ENCODE measurements around the gene IL17RD.
"Not testable (repeated sequence)": the region's sequence is repeated elsewhere in the genome, so short reads cannot be mapped to it uniquely, and the experiment has no call there.

Gene IL17RD

GRCh38 chr3:57098418-57099310, 66.5 kb downstream of the IL17RD start:
- no peak overlapping the region for H3K4me3 Mint-ChIP-seq
- no peak overlapping the region for H3K27ac Mint-ChIP-seq
- H3K36me3 Mint-ChIP-seq (ENCODE audit: low read depth): no peaks in the 10 kb centered on the region
- H3K27me3 Mint-ChIP-seq: peaks cover 7% of the 10 kb centered on the region
- no peaks in the 10 kb centered on the region for H3K9me3 Mint-ChIP-seq
- no peaks in the 10 kb centered on the region for H3K4me1 Mint-ChIP-seq (ENCODE audit: low read depth)

DNA sequence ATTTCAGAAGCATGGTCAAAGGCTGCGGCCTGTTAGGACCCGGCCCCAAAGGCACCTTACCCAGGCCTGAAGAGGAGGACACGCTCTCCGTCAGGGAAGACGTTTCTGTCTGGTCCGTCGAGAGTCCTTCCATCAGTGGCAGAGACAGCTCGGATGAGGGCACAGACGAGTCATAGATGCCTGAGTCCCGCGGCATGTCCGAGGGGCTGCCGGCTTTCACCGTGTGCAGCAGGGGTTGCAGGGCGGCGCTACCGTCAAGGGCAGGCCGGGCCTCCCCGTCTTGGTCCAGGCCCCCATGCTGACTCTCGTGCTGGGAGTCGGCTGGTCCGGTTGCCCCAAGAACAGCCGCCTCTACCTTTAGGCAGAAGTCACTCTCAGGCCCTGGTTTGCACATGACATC, 67.6 kb downstream of the IL17RD start:
- no peaks in the 10 kb centered on the region for H3K9me3 Mint-ChIP-seq
- H3K4me1 Mint-ChIP-seq (ENCODE audit: low read depth): no peaks in the 10 kb centered on the region
- no peak overlapping the region for H3K4me3 Mint-ChIP-seq
- no peaks in the 10 kb centered on the region for H3K36me3 Mint-ChIP-seq (ENCODE audit: low read depth)
- H3K27me3 Mint-ChIP-seq: peaks cover 7% of the 10 kb centered on the region
- no peak overlapping the region for H3K27ac Mint-ChIP-seq

DNA sequence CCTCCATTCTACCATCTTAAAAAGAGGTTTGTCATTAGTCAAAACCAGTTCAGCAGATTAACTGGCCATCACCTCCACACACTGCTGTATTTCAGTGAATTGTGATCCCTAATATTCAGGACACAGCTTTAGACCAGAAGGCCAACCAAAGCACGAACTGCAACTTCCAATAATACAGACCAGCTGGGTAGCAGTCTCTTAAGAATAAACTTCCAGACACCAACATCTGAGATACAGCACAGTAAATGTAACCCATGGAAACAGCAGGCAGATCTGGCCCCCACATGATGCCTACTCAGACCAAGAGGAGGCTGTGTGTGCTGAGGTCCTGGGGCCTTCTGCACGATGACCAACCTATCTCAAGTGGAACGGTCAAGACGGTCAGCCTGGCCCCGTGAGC, 69.8 kb downstream of the IL17RD start:
- Mint-ChIP-seq H3K4me3 (no peak overlapping the region), H3K27ac (no peak overlapping the region), H3K36me3 (ENCODE audit: low read depth) (no peaks in the 10 kb centered on the region), H3K4me1 (ENCODE audit: low read depth) (no peaks in the 10 kb centered on the region), H3K27me3 (peaks cover 7% of the 10 kb centered on the region), H3K9me3 (no peaks in the 10 kb centered on the region)

DNA sequence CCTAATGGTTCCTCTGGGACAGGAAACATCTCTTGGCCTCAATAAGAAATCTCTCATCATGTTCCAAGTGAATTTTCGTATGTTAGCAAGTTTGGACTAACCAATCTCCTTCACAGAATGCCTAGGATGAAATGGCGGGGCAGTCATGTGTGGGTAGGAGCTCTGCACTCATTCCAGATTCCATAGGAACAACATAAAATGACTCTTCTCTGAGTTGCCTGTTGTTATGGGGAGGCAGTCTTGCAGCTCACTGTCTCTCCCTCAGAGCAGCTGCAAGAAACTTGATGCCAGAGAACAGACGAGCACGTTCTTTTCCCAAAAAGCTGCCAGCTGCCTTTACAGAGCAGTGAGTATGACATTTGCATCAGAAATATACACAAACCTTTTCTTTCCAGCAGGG, 70.6 kb downstream of the IL17RD start:
- no peak overlapping the region for H3K4me3 Mint-ChIP-seq
- no peaks in the 10 kb centered on the region for H3K36me3 Mint-ChIP-seq (ENCODE audit: low read depth)
- no peak overlapping the region for H3K27ac Mint-ChIP-seq
- H3K27me3 Mint-ChIP-seq: peaks cover 4% of the 10 kb centered on the region
- H3K4me1 Mint-ChIP-seq (ENCODE audit: low read depth): no peaks in the 10 kb centered on the region
- H3K9me3 Mint-ChIP-seq: no peaks in the 10 kb centered on the region

- Mint-ChIP-seq H3K36me3 (ENCODE audit: low read depth) (no peaks in the 10 kb centered on the region), H3K4me3 (no peak overlapping the region), H3K9me3 (no peaks in the 10 kb centered on the region), H3K27ac (no peak overlapping the region), H3K4me1 (ENCODE audit: low read depth) (no peaks in the 10 kb centered on the region), H3K27me3 (peaks cover 4% of the 10 kb centered on the region)
These were observed 71.1 kb downstream of the IL17RD start for GRCh38 chr3:57093971-57094535.

DNA sequence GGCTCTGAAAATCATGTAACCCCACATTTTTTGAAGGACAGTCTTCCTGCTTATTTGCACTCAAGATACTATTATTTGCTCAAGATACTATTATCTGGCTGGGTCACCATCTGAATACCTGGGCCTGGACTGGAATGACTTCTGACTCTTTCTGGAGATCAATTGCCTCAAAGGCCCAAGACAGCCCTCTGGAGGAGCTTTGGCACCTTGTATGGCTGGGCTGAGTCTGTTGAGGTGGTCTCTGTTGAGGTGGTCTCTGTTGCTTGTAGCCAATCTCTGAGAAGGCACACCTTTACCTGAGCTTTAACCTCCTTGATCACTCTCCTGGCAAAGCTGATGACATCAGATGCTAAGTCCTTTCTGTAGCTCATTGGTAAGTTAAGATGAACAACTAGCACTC, 71.7 kb downstream of the IL17RD start:
- Mint-ChIP-seq H3K4me3 (no peak overlapping the region), H3K27ac (no peak overlapping the region), H3K36me3 (ENCODE audit: low read depth) (no peaks in the 10 kb centered on the region), H3K4me1 (ENCODE audit: low read depth) (no peaks in the 10 kb centered on the region), H3K27me3 (peaks cover 4% of the 10 kb centered on the region), H3K9me3 (no peaks in the 10 kb centered on the region)

GRCh38 chr3:57091521-57092273, 73.5 kb downstream of the IL17RD start:
- Mint-ChIP-seq H3K36me3 (ENCODE audit: low read depth) (no peaks in the 10 kb centered on the region), H3K4me3 (no peak overlapping the region), H3K4me1 (ENCODE audit: low read depth) (no peaks in the 10 kb centered on the region), H3K9me3 (no peaks in the 10 kb centered on the region), H3K27ac (no peak overlapping the region), H3K27me3 (peaks cover 4% of the 10 kb centered on the region)

DNA sequence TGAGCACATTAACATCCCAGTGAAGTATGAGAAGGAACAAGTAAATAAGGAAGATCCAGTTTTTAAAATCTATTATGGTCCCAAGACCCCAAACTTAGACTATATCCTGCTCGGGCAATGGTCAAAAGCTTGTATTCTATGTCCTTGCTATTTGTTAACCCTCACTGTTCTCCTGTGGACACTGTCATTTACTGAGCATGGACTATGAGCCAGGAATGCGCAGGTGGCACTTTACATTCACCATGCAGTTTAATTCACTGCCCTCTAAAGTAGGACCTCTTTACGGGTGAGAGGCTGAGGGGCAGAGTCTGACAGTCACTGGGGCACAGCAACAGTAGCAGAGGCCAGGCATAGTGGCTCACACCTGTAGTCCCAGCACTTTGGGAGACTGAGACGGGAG, 76.1 kb downstream of the IL17RD start:
- Mint-ChIP-seq H3K27ac (no peak overlapping the region), H3K4me3 (no peak overlapping the region), H3K27me3 (peaks cover 3% of the 10 kb centered on the region), H3K4me1 (ENCODE audit: low read depth) (no peaks in the 10 kb centered on the region), H3K36me3 (ENCODE audit: low read depth) (no peaks in the 10 kb centered on the region), H3K9me3 (no peaks in the 10 kb centered on the region)

DNA sequence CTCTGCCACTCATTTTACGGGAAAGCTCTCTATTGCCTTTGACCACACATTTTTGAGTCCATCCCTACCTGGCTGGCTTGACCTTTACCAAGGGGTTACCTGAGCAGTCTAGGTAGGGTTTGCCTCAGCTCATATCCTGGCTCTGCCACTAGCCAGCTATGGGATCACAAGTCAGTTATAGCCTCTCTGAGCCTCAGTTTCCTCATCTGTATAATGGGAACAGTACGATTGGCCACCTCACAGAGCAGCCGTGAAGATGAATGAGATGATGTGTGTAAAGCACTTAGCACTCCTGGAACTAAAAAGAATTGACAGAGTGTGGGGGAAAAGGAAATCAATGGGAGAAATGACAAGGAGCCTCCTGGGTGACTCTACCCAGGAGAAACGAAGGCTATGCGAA, 76.7 kb downstream of the IL17RD start:
- Mint-ChIP-seq H3K27me3 (no peaks in the 10 kb centered on the region), H3K27ac (no peak overlapping the region), H3K36me3 (ENCODE audit: low read depth) (no peaks in the 10 kb centered on the region), H3K9me3 (no peaks in the 10 kb centered on the region), H3K4me1 (ENCODE audit: low read depth) (no peaks in the 10 kb centered on the region), H3K4me3 (no peak overlapping the region)

- Mint-ChIP-seq H3K36me3 (ENCODE audit: low read depth) (no peaks in the 10 kb centered on the region), H3K27me3 (no peaks in the 10 kb centered on the region), H3K9me3 (no peaks in the 10 kb centered on the region), H3K27ac (no peak overlapping the region), H3K4me3 (no peak overlapping the region), H3K4me1 (ENCODE audit: low read depth) (no peaks in the 10 kb centered on the region)
These were observed 77.6 kb downstream of the IL17RD start for GRCh38 chr3:57087361-57088092.

DNA sequence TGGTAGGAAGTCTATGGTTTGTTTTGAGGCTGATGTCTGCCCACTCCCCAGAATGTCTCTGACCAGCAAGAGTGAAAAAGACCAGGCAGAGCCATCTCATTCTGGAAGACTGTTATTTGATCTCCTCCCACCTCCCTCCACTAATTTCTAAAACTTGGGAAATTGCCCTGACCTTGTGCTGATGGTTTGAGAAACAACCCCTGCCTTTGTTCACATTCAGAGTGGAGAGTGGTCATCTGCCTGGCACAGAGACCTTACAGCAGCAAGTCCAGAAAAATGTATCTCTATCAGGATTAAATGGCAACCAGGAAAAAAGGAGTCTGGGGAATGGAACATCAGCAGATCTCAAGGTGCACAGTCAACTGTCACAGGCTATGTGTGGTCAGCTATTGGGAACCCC, 79.0 kb downstream of the IL17RD start:
- H3K36me3 Mint-ChIP-seq (ENCODE audit: low read depth): no peaks in the 10 kb centered on the region
- H3K4me3 Mint-ChIP-seq: no peak overlapping the region
- H3K27me3 Mint-ChIP-seq: peaks cover 3% of the 10 kb centered on the region
- H3K4me1 Mint-ChIP-seq (ENCODE audit: low read depth): no peaks in the 10 kb centered on the region
- no peaks in the 10 kb centered on the region for H3K9me3 Mint-ChIP-seq
- no peak overlapping the region for H3K27ac Mint-ChIP-seq

DNA sequence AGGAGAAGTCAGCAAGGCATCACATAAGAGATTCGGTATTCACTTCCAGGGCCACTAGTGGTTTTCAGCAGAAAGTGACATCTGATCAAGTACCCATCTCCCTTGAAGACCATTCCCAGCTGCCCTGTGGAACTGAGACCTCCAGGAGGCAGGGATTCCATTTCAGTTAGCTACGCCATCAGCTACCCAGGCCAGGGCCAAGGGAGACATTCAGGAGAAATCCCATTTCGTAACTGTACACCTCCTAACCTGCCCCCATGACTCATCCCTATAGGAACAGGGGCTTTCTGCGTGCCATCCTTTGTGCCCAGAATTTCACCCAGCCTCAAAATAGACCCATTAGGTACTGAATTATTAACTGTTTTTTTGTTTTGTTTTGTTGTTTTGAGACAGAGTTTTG, 79.9 kb downstream of the IL17RD start:
- no peaks in the 10 kb centered on the region for H3K36me3 Mint-ChIP-seq (ENCODE audit: low read depth)
- peaks cover 13% of the 10 kb centered on the region for H3K27me3 Mint-ChIP-seq
- H3K9me3 Mint-ChIP-seq: no peaks in the 10 kb centered on the region
- no peak overlapping the region for H3K4me3 Mint-ChIP-seq
- H3K27ac Mint-ChIP-seq: no peak overlapping the region
- no peaks in the 10 kb centered on the region for H3K4me1 Mint-ChIP-seq (ENCODE audit: low read depth)

DNA sequence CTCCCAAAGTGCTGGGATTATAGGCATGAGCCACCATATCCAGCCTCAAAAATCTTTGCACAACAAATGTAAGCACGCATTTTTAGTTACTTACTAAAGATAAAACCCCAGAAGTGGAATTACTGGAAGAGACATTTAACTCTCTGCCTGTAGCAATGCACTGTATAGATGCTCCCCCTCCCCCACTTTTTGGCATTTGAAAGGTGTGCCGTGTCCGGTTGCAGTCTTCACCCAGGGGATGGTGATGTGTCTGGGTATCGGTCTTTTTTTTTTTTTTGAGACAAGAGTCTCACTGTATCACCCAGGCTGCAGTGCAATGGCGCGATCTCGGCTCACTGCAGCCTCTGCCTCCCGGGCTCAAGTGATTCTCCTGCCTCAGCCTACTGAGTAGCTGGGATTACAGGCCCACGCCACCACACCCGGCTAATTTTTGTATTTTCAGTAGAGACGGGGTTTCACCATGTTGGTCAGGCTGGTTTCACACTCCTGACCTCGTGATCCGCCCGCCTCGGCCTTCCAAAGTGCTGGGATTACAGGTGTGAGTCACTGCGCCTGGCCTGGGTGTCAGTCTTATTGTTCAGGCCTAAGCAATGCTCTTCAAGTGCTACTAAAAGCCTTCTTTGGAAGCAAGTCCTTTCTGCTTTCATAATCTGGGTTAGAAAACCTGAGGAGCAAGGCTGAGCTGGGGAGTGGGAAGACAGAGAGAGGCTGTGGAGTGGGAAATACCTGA, 81.7 kb downstream of the IL17RD start:
- not testable (repeated sequence) for H3K36me3 Mint-ChIP-seq (ENCODE audit: low read depth); H3K4me1 Mint-ChIP-seq (ENCODE audit: low read depth); H3K27ac Mint-ChIP-seq; H3K4me3 Mint-ChIP-seq; H3K9me3 Mint-ChIP-seq
- peaks cover 18% of the 10 kb centered on the region for H3K27me3 Mint-ChIP-seq

DNA sequence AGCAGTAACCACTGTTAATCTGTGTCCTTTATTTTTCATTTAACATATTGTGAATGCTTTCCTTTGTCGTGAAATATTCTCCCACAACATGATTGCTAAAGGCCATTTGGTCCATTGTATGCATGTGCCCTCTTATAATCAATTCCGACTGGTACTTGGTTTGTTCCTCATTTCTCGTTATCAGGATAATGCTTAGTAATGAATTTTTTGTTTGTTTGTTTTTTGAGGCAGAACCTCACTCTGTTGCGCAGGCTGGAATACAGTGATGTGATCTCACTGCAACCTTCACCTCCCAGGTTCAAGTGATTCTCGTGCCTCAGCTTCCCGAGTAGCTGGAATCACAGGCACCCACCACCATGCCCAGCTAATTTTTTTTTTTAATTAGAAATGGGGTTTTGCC, 82.7 kb downstream of the IL17RD start:
- peaks cover 27% of the 10 kb centered on the region for H3K27me3 Mint-ChIP-seq
- peaks cover 9% of the 10 kb centered on the region for H3K4me1 Mint-ChIP-seq (ENCODE audit: low read depth)
- no peak overlapping the region for H3K4me3 Mint-ChIP-seq
- no peak overlapping the region for H3K27ac Mint-ChIP-seq
- no peaks in the 10 kb centered on the region for H3K9me3 Mint-ChIP-seq
- H3K36me3 Mint-ChIP-seq (ENCODE audit: low read depth): no peaks in the 10 kb centered on the region

Measured in stimulated activated naive CD8-positive, alpha-beta T cell treated with anti-CD3 and anti-CD28 coated beads, Interleukin-15, Interleukin-2, amounts not matched to agents 100 ng/mL and 50 ng/mL, for 24 hours (primary cell).